Hepatocyte (in vitro differentiated cells): ENCODE results near the gene ADAM12. TPM values are rescaled to one million over a fixed set of nuclear protein-coding genes. Genes with fewer than 3 reads are reported as not detected.

Experiments
- DNase-seq: peaks from one replicate; pipeline ENCODE4 v3.0.0-alpha.2; 2016; ENCODE audit warnings: low spot score
- H2AFZ ChIP-seq: fragments of 200-600 bp; sonication (generic); 2 replicates; pipeline ENCODE4 v1.6.0; 2016; ENCODE audit warnings: antibody characterized with exemption, mild to moderate bottlenecking
- H3K27ac ChIP-seq: fragments of 200-600 bp; sonication (generic); 2 replicates; pipeline ENCODE4 v1.5.1; 2016; ENCODE audit warnings: mild to moderate bottlenecking
- H3K27me3 ChIP-seq: fragments of 200-600 bp; sonication (generic); 2 replicates; pipeline ENCODE4 v1.6.1; 2016
- H3K36me3 ChIP-seq: fragments of 200-600 bp; sonication (generic); replicated peaks from 2 replicates; pipeline ENCODE4 v1.5.1; 2016; ENCODE audit warnings: low read depth; ENCODE audit not compliant: insufficient read depth
- H3K4me1 ChIP-seq: fragments of 200-600 bp; sonication (generic); 2 replicates; pipeline ENCODE4 v1.5.1; 2016; ENCODE audit warnings: mild to moderate bottlenecking, moderate library complexity; ENCODE audit not compliant: insufficient read depth
- H3K4me2 ChIP-seq: fragments of 200-600 bp; sonication (generic); 2 replicates; pipeline ENCODE4 v1.6.0; 2016
- H3K4me3 ChIP-seq: fragments of 200-600 bp; sonication (generic); 2 replicates; pipeline ENCODE4 v1.5.1; 2016; ENCODE audit warnings: mild to moderate bottlenecking
- H3K79me2 ChIP-seq: fragments of 200-600 bp; sonication (generic); 2 replicates; pipeline ENCODE4 v1.6.0; 2017; ENCODE audit warnings: mild to moderate bottlenecking
- H3K9me2 ChIP-seq: fragments of 200-600 bp; sonication (generic); replicated peaks from 2 replicates; pipeline ENCODE4 v1.6.0; 2017; ENCODE audit warnings: mild to moderate bottlenecking; ENCODE audit not compliant: insufficient read depth
- H3K9me3 ChIP-seq: fragments of 200-600 bp; sonication (generic); 2 replicates; pipeline ENCODE4 v1.5.1; 2016; ENCODE audit warnings: low read depth, mild to moderate bottlenecking
- H4K20me1 ChIP-seq: fragments of 200-600 bp; sonication (generic); 2 replicates; pipeline ENCODE4 v1.6.0; 2016; ENCODE audit warnings: mild to moderate bottlenecking; ENCODE audit not compliant: insufficient read depth, poor library complexity, severe bottlenecking
- CTCF ChIP-seq: fragments of 200-600 bp; sonication (generic); IDR thresholded peaks from 2 replicates; pipeline ENCODE4 v1.5.1; 2016; ENCODE audit warnings: antibody characterized with exemption, mild to moderate bottlenecking; ENCODE audit not compliant: poor library complexity
- EZH2 ChIP-seq: fragments of 200-600 bp; sonication (generic); IDR thresholded peaks from 2 replicates; pipeline ENCODE4 v1.6.1; 2016; ENCODE audit warnings: antibody characterized with exemption, mild to moderate bottlenecking, borderline replicate concordance
- EZH2phosphoT487 ChIP-seq: fragments of 200-600 bp; sonication (generic); IDR thresholded peaks from one replicate; pipeline ENCODE4 v1.6.1; 2018; ENCODE audit warnings: antibody characterized with exemption, mild to moderate bottlenecking, low read depth, moderate library complexity; ENCODE audit not compliant: unreplicated experiment, severe bottlenecking
- WGBS: methylation state at CpG from one replicate; pipeline ENCODE4 v1.1.6; 2016; ENCODE audit warnings: low lambda C conversion rate; ENCODE audit errors: missing lambda C conversion rate; 5-methylcytosine and 5-hydroxymethylcytosine counted together
- polyA plus RNA-seq: library from polyadenylated mRNA; unstranded; fragments of >200 nt; fragmentation: Nextera tagmentation; extraction: Ambion mirVana; gene quantifications from 2 replicates; pipeline ENCODE4 v1.2.1, GENCODE V29; 2016
- total RNA-seq: library from RNA; depleted of rRNA; stranded (reverse); fragments of >200 nt; gene quantifications from 2 replicates; pipeline ENCODE4 v1.2.3, GENCODE V29; 2014

ADAM12 gene
- total and polyA plus RNA-seq, 2 experiments from 2014 or later = 4.9 to 11.3 TPM

- no peaks in the 10 kb centered on the region for H3K36me3 ChIP-seq
- no peak overlapping the region for H3K4me2 ChIP-seq
- no peaks in the 10 kb centered on the region for H3K79me2 ChIP-seq
- no peak overlapping the region for H3K27ac ChIP-seq
- no peaks in the 10 kb centered on the region for H3K9me3 ChIP-seq
- no peak for DNase-seq
- H2AFZ ChIP-seq = no peak overlapping the region
- H3K4me1 ChIP-seq = no peaks in the 10 kb centered on the region
- H3K9me2 ChIP-seq = no peaks in the 10 kb centered on the region
- no peaks in the 10 kb centered on the region for H4K20me1 ChIP-seq
- WGBS = 96% methylated on average over 6 of the region's 6 CpGs
- no peak overlapping the region for H3K4me3 ChIP-seq
- TF ChIP-seq EZH2 (no peak), CTCF (no peak), EZH2phosphoT487 (no peak)
- no peaks in the 10 kb centered on the region for H3K27me3 ChIP-seq
These were observed 98.0 kb downstream of the ADAM12 start for GRCh38 chr10:126290232-126290631.

- Histone ChIP-seq H3K4me1 (no peaks in the 10 kb centered on the region), H2AFZ (no peak overlapping the region), H3K27ac (no peak overlapping the region), H4K20me1 (no peaks in the 10 kb centered on the region), H3K4me3 (no peak overlapping the region), H3K36me3 (no peaks in the 10 kb centered on the region), H3K4me2 (no peak overlapping the region), H3K79me2 (no peaks in the 10 kb centered on the region), H3K27me3 (no peaks in the 10 kb centered on the region), H3K9me2 (no peaks in the 10 kb centered on the region), H3K9me3 (no peaks in the 10 kb centered on the region)
- 93% methylated on average over 16 of the region's 16 CpGs for WGBS
- DNase-seq = no peak
- no peak for TF ChIP-seq EZH2
- TF ChIP-seq CTCF = no peak
- TF ChIP-seq EZH2phosphoT487 = no peak
These were observed 99.5 kb downstream of the ADAM12 start for GRCh38 chr10:126288547-126289493.

GRCh38 chr10:126286256-126286780 is 102.0 kb downstream of the ADAM12 start:
- no peaks in the 10 kb centered on the region for H3K9me3 ChIP-seq
- H3K27me3 ChIP-seq = no peaks in the 10 kb centered on the region
- no peaks in the 10 kb centered on the region for H3K9me2 ChIP-seq
- no peak overlapping the region for H3K4me2 ChIP-seq
- no peaks in the 10 kb centered on the region for H3K36me3 ChIP-seq
- no peaks in the 10 kb centered on the region for H4K20me1 ChIP-seq
- H3K4me1 ChIP-seq = no peaks in the 10 kb centered on the region
- TF ChIP-seq CTCF (no peak), EZH2phosphoT487 (no peak), EZH2 (no peak)
- DNase-seq = no peak
- no peak overlapping the region for H2AFZ ChIP-seq
- no peaks in the 10 kb centered on the region for H3K79me2 ChIP-seq
- no peak overlapping the region for H3K4me3 ChIP-seq
- WGBS = 87% methylated on average over 6 of the region's 6 CpGs
- H3K27ac ChIP-seq = no peak overlapping the region
